ENCODE results near the gene CHADL.

Gene CHADL

DNA sequence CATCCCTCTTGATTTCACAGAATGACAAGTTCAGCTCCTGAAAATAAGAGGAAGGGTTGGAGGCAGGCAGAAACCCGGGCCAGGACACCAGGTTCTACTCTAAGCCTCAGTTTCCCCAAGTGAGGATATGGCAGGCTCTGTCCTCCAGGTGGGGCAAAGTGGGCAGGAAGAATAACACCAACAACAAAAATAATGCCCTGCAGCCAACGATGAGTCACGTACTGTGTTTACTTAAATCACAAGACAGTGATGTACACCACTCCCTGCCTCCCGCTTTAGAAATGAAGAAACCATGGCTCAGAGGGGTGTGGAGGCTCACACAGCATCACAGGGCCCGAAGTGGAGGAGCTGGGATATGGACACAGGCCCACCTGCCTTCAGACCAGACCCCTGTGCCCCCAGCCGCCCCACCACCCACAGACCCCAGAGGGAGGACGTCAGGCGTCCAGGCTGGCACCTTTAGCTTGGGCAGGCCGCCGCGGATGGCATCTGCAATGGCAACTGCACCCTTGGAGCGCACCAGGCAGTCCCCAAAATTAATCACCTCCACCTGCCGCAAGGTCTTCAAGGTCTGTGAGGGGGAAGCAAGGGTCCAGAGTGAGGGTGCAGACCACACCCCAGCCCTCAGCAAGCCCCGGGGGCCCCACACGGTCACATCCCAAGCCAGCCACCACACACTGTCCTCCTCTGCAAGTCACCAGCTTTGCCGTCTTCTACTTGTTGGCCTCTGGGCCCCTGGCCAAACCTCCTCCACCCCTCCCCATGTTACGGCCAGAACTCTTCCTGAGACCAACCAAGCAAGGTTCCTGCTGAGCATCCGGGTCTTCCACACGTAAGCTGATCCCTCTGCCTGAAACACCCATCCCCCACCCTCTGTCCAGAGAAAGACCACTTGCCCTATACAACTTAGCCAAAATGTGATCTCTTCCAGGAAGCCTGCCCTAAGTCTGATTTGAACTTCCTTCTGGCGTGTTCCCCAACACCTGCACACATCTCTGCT, 15.8 kb upstream of the CHADL start:
- DNase-seq, result no peak

DNA sequence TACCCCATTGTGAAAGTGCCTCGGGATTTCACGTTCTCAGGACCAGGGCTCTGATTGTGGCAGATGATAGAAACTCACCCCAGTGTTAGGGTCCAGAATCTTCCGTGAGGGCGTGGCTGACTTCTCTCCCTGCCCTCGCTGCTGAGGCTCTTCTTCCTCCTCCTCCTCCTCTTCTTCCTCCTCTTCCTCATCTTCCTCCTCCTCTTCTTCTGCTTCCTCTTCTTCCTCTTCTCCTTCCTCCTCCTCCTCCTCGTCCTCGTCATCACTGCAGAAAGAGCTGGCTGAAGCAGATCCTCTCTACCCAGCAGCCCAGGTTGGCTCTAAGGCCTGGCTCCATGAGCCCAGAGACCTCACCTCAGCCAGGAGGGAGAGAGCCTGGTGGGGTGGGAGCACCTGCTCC, 13.5 kb upstream of the CHADL start:
- DNase-seq, result no peak

DNA sequence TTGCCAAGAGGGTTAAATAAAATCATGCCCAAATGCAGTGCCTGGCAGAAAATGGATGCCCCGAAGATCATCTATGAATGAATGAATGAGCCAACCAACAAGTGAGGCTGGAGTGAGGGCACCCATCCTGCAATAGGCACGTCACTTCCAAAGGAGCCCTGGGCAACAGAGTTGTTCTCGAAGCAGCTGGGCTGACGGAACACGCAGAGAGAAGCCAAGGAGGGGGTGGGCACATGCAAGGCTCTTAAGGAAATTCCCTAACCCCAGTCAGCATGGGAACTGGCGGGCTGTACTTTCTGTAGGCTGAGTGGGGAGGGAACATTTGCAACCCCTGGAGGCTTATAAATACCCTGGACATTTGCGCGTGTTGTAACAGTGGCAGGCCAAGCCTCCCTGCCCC, 11.6 kb upstream of the CHADL start:
- no peak for DNase-seq

DNA sequence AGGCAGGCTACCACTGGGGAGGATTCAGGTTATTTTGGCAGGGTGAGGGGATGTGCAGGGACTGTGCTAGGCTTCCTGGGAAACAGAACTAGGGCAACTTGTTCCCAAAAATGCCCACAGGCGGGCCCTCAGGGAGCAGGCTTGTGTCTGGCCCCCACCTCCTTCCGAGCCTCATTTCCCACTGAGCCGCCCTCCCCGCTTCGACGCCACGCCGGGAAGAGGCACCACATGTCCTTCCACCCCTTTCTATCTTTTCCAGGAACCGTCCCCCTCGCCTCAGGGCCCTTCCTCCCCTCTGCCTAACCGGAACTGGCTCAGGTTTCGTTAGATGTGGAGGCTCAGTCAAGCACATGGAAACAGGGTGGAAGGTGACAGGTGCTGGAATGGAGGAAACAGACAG, 9.4 kb upstream of the CHADL start:
- no peak for DNase-seq

DNA sequence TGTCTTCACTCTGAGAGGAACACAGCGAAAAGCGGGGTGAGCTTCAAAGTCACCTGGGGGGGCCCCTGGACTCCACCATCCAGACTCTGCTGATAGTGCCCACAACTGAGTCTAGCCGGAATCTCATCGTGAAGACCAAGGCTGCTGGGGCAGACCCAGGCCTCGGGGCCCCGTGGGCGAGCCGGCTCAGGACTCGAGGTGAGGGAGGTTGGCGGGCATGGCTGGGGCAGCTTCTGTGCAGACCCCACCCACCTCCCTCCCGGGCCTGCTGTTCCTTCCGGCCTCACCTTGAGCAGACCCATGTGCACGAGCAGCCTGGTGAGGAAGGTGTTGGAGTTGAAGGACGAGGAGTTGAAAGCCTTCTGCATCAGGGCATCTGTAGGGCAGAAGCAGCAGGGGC, 8.7 kb upstream of the CHADL start:
- DNase-seq, result no peak

GRCh38 chr22:41248758-41249157, 8.0 kb upstream of the CHADL start:
- DNase-seq, result no peak

DNA sequence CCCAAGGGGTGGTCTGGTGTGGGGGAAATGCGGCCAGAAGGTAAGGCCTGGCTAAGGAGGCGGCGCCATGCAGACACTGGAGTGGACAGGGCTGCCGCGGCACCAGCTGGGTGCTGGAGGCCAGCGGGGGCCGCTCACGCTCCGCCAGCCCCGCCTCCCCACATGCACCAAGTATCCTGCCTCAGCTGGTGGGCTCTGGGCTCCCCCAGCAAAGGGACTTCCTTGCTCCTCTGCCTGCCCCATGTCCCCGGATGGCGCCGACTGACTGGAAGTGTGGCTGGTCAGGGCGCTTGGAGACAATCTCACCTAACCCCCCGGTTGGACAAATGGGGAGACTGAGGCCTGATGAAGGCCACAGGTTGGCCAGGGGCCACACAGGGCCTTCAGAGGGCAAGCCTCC, 7.6 kb upstream of the CHADL start:
- no peak for DNase-seq

DNA sequence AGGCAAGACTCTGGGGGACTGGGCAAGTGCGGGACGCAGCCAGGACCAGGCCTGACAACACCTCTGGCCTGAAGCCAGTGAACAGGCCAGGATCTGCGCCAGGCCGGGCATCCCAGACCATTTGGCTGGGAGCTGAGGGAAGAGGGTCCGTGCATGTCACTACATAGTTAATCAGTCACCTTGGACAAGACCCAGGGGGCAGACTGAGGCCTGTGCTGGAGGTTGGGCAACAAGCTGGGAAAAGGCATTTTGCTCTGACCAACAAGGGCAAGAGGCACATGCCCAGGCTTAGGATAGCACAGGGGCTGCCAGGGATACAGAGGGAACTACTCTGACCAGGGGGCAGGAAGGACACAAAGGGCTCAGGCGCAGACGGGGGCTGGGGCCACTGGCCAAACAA, 7.0 kb upstream of the CHADL start:
- no peak for DNase-seq

DNA sequence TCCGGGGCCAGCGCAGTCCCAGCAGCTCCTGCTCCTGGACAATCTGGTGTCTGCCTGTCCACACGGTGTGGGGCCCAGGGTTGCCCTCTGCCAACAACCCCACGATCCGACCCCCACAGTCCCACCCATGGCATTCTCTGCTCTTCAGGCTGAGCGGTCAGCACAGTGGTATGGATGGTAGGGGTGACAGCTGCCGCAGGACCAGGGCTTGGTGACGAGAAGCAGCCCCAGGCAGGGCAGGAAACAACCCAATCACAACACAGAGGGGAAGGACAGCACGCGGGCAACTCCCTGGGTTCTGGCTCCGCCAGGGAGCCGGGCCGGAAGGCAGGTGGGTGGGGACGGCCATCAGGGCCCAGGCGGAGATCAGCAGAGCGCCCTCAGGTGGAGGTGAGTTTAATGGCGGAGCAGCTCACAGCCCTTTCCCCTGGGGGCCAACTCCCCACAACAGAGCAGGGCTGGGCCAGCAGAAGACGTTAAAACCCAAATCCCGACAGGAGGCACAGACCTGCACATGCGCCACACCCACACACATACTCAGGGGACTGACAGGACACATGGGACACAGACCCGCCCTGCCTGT, 5.3 kb upstream of the CHADL start:
- DNase-seq, result no peak

- DNase-seq, result no peak
These were observed 2.6 kb upstream of the CHADL start for GRCh38 chr22:41243361-41243760.

DNA sequence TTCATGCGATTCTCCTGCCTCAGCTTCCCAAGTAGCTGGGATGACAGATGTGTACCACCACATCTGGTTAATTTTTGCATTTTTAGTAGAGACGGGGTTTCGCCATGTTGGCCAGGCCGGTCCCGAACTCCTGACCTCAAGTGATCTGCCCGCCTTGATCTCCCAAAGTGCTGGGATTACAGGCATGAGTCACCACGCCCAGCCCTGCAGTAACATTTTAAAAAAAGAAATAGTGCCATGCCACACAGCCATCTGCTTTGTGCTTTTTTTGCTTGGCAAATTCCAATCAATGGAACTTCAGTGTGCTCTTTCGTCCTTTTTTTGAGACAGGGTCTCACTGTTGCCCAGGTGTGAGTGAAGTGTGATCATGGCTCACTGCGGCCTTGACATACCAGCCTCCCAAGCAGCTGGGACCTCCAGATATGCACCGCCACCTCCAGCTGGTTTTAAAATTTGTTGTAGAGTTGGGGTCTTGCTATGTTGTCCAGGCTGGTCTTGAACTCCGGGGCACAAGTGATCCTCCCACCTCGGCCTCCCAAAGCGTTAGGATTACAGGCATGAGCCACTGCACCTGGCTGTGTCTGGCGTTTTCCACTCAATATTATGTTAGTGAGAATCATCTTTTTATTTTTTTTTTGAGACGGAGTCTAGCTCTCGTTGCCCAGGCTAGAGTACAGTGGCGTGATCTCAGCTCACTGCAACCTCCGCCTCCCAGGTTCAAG, 1.8 kb upstream of the CHADL start:
- DNase-seq, result no peak

GRCh38 chr22:41241133-41241676, 474 bp upstream of the CHADL start:
- DNase-seq, result no peak

DNA sequence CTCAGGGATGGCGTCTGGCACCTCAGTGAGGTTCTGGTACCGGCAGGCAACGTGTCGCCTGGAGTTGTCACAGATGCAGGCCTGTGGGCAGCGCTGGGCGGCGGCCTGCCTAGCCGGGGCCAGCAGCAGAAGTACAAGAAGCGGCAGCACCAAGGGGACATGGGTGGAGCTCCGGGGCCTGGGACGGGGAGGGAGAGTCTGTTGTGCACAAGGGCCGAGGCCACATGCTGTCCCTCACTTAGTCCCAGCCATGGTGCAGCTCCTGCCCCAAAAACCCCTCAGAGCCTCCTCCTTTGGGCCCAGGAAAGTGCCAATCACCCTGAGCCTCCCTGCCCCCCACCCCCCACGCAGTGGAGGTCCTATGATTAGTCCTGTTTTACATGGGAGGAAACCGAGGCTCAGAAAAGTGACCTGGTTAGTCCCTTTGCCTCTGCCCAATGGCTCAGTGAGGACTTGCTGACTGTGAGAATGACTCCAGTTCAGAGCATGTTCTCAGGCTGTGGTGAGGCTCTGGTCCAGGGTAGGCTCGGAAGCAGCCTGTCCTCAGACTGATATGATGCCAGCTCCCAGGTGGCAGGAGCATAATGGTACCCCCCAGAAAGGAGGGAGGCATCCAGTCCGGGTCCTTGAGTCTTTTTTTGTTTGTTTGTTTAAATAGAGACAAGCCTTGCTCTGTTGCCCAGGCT, 1.1 kb downstream of the CHADL start:
- no peak for DNase-seq

- DNase-seq, result no peak
These were observed 1.9 kb downstream of the CHADL start for GRCh38 chr22:41238570-41239442.

DNA sequence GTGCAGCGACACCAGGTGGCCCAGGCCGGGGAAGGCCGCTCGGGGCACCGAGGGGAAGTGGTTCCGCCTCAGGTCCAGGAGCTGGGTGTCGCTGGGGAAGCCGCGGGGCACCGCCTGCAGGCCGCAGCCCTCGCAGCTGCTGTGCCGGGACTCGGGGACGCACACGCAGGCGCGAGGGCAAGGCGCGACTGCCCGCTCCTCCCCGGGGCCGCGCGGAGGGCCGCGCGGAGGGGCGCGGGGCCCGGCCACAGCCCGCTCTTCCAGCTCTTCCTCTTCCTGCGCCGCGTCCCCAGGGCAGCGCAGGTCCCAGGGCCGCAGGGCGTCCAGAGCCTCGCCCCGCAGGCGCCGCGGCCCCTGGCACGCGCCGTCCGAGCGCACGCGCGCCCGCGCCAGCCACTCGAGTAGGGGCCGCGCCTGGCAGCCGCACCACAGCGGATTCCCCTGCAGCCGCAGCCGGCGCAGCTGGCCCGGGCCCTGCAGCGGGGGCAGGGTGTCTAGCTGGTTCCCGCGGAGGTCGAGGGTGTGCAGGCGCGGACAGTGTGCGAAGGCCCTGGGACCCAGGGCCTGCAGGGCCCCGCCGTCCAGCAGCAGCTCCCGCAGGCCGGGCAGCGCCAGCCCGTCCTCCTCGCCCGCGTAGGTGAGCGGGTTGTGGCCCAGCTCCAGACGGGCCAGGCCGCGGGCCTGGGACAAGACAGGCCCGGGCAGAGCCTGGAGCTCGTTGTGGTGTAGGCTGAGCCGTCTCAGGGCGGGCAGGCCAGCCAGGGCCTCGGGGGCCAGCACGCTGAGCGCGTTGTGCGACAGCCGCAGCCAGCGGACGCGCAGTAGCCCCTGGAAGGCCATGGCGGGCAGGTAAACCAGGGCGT, 2.8 kb downstream of the CHADL start:
- no peak for DNase-seq

DNA sequence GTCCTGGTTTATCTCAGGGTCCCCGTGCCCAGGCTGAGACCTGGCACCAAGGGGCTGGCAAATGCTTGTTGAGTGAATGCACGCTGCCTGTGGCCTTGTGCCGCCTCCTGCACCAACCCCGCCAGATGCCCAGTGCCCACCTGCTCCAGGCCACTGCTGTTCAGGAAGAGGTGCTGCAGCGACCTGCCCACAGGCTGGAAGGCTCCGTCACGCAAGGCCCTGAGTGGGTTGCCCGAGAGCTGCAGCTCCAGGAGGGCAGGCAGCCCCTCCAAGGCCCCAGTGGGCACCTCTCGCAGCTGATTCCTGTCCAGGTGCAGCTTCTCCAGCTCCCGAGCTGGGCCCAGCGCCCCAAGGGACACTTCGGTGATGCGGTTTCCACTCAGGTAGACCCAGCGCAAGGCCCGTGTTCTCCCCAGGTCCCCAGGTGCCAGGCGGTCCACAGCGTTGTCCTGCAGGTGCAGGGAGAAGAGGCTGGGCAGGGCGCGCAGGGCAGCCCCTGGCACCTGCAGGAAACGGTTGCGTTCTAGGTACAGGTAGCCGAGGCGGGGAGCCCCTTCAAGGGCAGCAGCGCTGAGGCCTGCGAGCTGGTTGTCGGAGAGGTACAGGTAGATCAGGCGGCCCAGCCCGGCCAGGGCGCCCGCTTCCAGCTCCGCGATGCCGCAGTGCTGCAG, 3.6 kb downstream of the CHADL start:
- DNase-seq, result no peak

DNA sequence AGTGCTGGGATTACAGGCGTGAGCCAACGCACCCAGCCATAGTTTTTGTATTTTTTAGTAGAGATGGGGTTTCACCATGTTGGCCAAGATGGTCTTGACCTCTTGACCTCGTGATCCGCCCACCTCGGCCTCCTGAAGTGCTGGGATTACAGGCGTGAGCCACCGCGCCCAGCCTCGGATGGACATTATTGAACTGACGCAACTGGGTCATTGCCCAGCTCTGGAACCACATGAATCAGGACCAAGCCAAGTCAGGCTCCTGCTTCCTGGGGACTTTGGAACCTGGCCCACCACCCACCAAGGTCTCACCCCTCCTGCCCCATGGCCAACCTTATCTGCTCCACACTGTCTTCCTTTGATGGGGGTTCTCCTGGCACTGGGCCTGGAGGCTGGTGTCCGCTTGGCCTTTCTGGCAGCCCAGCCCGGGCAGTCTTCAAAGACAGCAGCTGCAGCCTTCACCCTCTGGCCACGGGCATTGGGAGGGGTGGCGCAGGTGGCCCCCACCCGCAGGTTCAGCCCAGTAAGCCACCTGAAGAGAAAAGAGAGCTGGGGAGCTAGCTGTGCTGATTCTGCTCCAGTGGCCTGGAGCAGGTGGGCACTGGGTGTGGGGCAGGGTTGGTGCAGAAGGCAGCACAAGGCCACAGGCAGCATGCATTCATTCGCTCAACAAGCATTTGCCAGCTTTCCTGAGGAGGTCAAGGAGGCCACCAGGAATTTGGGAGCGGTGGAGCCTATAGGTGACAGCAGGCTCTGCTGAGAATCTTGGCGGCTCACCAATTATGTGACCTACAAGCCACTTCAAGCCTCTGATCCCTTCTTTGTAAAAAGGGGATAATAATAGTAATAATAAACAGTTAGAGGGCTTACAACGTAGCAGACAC, 5.7 kb downstream of the CHADL start:
- no peak for DNase-seq

GRCh38 chr22:41231369-41231768, 9.4 kb downstream of the CHADL start:
- DNase-seq, result no peak

- no peak for DNase-seq
These were observed 10.3 kb downstream of the CHADL start for GRCh38 chr22:41230401-41230785.

Data from NCI-H1436 treated with DMSO at 0.1 percent for 48 hours (cell line).